Measurements from ENCODE around the gene MEN1.

DNA sequence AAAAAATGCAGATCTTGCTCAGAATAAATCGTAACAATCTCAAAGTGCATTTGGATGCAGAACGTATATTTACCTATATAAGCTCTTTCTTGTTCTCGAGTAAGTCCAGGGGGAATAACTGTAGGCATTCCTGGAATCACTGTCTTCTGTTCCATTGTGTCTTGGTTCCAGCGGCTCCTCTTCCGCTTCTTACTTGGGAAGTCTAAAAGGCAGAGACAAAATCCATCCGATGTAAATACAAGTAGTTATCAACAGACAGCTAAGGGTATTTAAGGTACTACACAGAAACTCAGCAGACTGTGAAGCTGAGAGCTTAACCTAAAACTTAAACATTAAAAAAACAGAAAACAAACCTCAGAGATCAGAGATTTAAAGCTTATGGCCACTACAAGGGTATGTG, 33.9 kb downstream of the MEN1 start:
- no peak for TF ChIP-seq EZH2 (IDR thresholded peaks at IDR 0.05; ENCODE audit: low read length, unreplicated experiment)
- TF ChIP-seq, protein P1, sequence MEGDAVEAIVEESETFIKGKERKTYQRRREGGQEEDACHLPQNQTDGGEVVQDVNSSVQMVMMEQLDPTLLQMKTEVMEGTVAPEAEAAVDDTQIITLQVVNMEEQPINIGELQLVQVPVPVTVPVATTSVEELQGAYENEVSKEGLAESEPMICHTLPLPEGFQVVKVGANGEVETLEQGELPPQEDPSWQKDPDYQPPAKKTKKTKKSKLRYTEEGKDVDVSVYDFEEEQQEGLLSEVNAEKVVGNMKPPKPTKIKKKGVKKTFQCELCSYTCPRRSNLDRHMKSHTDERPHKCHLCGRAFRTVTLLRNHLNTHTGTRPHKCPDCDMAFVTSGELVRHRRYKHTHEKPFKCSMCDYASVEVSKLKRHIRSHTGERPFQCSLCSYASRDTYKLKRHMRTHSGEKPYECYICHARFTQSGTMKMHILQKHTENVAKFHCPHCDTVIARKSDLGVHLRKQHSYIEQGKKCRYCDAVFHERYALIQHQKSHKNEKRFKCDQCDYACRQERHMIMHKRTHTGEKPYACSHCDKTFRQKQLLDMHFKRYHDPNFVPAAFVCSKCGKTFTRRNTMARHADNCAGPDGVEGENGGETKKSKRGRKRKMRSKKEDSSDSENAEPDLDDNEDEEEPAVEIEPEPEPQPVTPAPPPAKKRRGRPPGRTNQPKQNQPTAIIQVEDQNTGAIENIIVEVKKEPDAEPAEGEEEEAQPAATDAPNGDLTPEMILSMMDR (conservative IDR thresholded peaks at IDR 0.05; ENCODE audit: low read depth, low read length) = no peak
